GM21825 (cell line): Measurements from ENCODE around the gene POU3F2.

Experiments used
- ATAC-seq: cut with Tn5 transposase; IDR thresholded peaks from one replicate; pipeline ENCODE4 v1.9.1; 2021; ENCODE audit warnings: mild to moderate bottlenecking, moderate library complexity; ENCODE audit not compliant: unreplicated experiment

Gene POU3F2

GRCh38 chr6:98830146-98830545 is 4.2 kb upstream of the POU3F2 start:
- ATAC-seq: no peak

GRCh38 chr6:98831057-98831958 is 3.1 kb upstream of the POU3F2 start:
- no peak for ATAC-seq

- no peak for ATAC-seq
These were observed 2.5 kb upstream of the POU3F2 start for GRCh38 chr6:98831959-98832283.

GRCh38 chr6:98832284-98833056 is 1.9 kb upstream of the POU3F2 start:
- ATAC-seq: no peak

- ATAC-seq: no peak
These were observed 1.4 kb upstream of the POU3F2 start for GRCh38 chr6:98833057-98833306.

GRCh38 chr6:98833307-98834059 is 891 bp upstream of the POU3F2 start:
- ATAC-seq: no peak

- no peak for ATAC-seq
These were observed 1.0 kb downstream of the POU3F2 start for GRCh38 chr6:98835149-98836024.

- ATAC-seq: no peak
These were observed 1.9 kb downstream of the POU3F2 start for GRCh38 chr6:98836025-98836961.

GRCh38 chr6:98836962-98837944 is 2.9 kb downstream of the POU3F2 start:
- no peak for ATAC-seq

- no peak for ATAC-seq
These were observed 3.7 kb downstream of the POU3F2 start for GRCh38 chr6:98838032-98838431.

- ATAC-seq: no peak
These were observed 4.6 kb downstream of the POU3F2 start for GRCh38 chr6:98838975-98839374.

GRCh38 chr6:98839781-98840361 is 5.5 kb downstream of the POU3F2 start:
- ATAC-seq: no peak

GRCh38 chr6:98840385-98840784 is 6.0 kb downstream of the POU3F2 start:
- no peak for ATAC-seq

GRCh38 chr6:98840996-98841513 is 6.7 kb downstream of the POU3F2 start:
- no peak for ATAC-seq

- ATAC-seq: no peak
These were observed 7.4 kb downstream of the POU3F2 start for GRCh38 chr6:98841621-98842341.

- ATAC-seq: no peak
These were observed 8.2 kb downstream of the POU3F2 start for GRCh38 chr6:98842342-98843180.
